AG04450 (cell line): ENCODE data around the gene DPP4. TPM values are rescaled to one million over a fixed set of nuclear protein-coding genes. Genes with fewer than 3 reads are reported as not detected.
"Not testable (repeated sequence)": the region's sequence is repeated elsewhere in the genome, so short reads cannot be mapped to it uniquely, and the experiment has no call there.

Experiments
- CTCF ChIA-PET: fragments of 300-600, 350-600 bp; formaldehyde crosslinking; extraction: SDS; loops from one replicate; lab custom pipeline; 2022; ENCODE audit warnings: antibody characterized with exemption, inconsistent platforms; lab: Charles Lee
- POLR2A ChIA-PET: fragments of 350-600 bp; formaldehyde crosslinking; extraction: SDS; loops from one replicate; lab custom pipeline; 2021; ENCODE audit warnings: antibody characterized with exemption, inconsistent platforms; lab: Yijun Ruan, JAX
- DNase-seq: peaks from one replicate; pipeline ENCODE4 v3.0.0-alpha.2; 2011; ENCODE audit warnings: low read depth, low spot score
- H3K27ac ChIP-seq: one replicate; pipeline ENCODE4 v1.5.1; 2012; ENCODE audit warnings: low read depth, low read length, control low read depth
- H3K27me3 ChIP-seq: one replicate; pipeline ENCODE4 v1.6.0; 2012; ENCODE audit warnings: low read length; ENCODE audit not compliant: control insufficient read depth, insufficient read depth
- H3K4me3 ChIP-seq: 2 replicates; pipeline ENCODE4 v1.5.1; 2011; ENCODE audit warnings: mild to moderate bottlenecking, low read depth, low read length, control low read depth
- H3K9me3 ChIP-seq: 2 replicates; pipeline ENCODE4 v1.5.1; 2012; ENCODE audit warnings: low read length; ENCODE audit not compliant: control insufficient read depth, insufficient read depth
- polyA plus RNA-seq: library from polyadenylated mRNA; depleted of rRNA; stranded (reverse); fragments of >200 nt; gene quantifications from 2 replicates; pipeline ENCODE4 v1.2.3, GENCODE V29; 2011
- TF ChIP-seq, protein P1 (sequence below): IDR thresholded peaks from 2 replicates; pipeline ENCODE4 v1.5.1; 2011; ENCODE audit warnings: low read depth, low read length, control low read depth, inconsistent platforms

The DPP4 gene
- polyA plus RNA-seq, 1 experiment: 61.0 TPM

DNA sequence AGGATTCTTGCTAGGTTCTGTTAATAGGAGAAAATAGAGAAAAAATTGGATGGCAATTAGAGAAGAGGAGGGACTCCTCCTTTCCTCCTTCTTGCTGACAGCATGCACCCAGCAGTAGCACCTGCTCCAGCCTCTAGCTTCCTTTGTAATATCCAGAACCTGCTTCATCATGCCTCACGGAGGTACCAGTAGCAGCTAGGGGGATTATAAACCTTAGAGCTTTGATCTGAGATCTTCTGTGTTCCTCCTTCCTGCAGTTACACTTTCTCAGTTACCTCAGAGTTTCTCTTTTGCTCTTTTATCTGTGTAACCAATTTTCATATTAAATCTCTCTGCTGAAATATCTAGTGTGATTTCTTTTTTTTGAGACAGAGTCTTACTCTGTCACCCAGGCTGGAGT is 16.6 kb downstream of the DPP4 start:
- ChIA-PET POLR2A (no interaction called here), CTCF (no interaction called here)
- H3K9me3 ChIP-seq: peaks cover 7% of the 10 kb centered on the region; the same call in 1 of the 2 replicates
- H3K4me3 ChIP-seq: no peak overlapping the region
- no peak for DNase-seq
- H3K27ac ChIP-seq: no peak overlapping the region
- no peaks in the 10 kb centered on the region for H3K27me3 ChIP-seq
- TF ChIP-seq, protein P1, sequence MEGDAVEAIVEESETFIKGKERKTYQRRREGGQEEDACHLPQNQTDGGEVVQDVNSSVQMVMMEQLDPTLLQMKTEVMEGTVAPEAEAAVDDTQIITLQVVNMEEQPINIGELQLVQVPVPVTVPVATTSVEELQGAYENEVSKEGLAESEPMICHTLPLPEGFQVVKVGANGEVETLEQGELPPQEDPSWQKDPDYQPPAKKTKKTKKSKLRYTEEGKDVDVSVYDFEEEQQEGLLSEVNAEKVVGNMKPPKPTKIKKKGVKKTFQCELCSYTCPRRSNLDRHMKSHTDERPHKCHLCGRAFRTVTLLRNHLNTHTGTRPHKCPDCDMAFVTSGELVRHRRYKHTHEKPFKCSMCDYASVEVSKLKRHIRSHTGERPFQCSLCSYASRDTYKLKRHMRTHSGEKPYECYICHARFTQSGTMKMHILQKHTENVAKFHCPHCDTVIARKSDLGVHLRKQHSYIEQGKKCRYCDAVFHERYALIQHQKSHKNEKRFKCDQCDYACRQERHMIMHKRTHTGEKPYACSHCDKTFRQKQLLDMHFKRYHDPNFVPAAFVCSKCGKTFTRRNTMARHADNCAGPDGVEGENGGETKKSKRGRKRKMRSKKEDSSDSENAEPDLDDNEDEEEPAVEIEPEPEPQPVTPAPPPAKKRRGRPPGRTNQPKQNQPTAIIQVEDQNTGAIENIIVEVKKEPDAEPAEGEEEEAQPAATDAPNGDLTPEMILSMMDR: no peak

DNA sequence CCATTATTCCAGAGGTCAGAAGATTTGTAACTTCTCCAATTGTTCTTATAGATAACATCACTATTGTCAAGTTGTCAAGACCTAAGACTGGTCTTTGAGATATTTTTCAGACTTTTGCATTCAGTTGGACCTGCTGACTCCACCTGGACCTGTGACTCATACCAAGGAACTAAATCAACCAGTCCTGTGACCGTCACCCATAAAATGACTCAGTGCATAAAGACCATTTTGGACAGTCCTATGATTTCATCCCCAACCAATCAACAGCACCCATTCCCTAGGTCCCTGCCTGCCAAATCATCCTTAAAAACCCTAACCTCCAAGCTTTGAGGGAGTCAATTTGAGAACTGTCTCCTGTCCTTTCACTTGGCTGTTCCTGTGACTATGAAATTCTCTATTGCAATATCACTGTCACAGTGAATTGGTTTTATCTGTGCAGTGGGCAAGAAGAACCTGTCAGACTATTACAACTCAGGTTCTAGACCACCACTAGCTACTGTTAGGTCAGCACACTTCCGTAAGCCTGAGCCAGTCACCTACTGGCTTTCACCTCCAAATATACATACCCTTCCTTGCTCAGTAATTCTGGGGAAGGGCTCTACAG is 17.1 kb downstream of the DPP4 start:
- no peak for DNase-seq
- peaks cover 7% of the 10 kb centered on the region; the same call in 1 of the 2 replicates for H3K9me3 ChIP-seq
- no peak overlapping the region for H3K4me3 ChIP-seq
- H3K27me3 ChIP-seq: no peaks in the 10 kb centered on the region
- no peak overlapping the region for H3K27ac ChIP-seq
- TF ChIP-seq, protein P1: no peak
- CTCF ChIA-PET: no interaction called here
- POLR2A ChIA-PET: no interaction called here

DNA sequence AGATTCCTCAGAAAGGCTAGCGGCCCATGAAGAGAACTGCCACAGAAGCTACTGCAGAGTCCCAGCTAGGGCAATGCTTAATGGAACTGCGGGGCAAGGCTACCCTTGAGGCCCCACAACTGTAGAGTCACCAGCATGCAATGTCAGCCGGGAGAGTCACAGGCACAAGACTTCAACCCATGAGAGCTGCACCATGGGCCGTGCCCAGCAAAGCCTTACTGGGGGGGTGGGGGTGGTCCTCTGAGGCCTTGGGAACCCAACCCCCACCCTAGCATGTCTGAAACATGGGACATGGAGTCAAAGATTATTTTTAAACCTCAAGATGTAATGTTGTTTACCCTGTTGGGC is 20.2 kb downstream of the DPP4 start:
- CTCF ChIA-PET: interaction anchor here (0.7 kb wide), 1 partner anchor 830 kb away, joined by 3 read pairs; no protein-coding TSS in a partner anchor
- TF ChIP-seq, protein P1: no peak
- Histone ChIP-seq H3K9me3 (peaks cover 7% of the 10 kb centered on the region; the same call in 1 of the 2 replicates), H3K4me3 (no peak overlapping the region), H3K27ac (no peak overlapping the region), H3K27me3 (no peaks in the 10 kb centered on the region)
- DNase-seq: no peak
- POLR2A ChIA-PET: no interaction called here

DNA sequence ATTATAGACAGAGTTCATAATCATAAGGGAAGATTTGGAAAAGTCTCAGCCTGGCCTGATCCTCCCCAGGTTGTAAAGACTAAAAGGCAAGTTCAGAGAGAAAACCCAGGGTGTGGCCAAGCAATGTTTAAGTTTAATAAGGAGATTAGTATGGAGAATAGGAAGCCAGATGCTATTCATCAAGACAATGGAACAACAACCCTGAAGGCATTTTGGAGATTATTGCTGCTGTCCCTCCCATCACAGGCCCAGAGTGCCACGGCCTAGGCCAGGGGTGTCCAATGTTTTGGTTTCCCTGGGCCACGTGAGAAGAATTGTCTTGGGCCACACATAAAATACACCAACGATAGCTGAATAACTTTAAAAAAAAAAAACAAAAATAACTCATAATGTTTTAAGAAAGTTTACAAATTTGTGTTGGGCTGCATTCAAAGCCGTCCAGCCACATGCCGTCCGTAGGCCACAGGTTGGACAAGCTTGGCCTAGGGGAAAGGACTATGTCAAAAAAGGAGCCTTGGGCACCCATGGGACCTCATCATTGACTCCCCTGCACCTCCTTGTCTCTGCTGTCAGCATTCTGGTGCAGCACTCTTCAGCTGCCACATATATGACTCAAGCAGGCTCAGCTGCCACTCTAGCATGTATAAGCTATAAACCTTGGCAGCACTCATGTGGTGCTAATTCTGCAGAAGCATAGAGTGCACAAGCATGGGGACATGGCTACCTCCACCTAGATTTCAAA is 20.8 kb downstream of the DPP4 start:
- ChIA-PET CTCF (interaction anchor here (0.7 kb wide), 1 partner anchor 830 kb away, joined by 3 read pairs; no protein-coding TSS in a partner anchor), POLR2A (no interaction called here)
- no peak for DNase-seq
- no peak overlapping the region for H3K4me3 ChIP-seq
- H3K27ac ChIP-seq: no peak overlapping the region
- TF ChIP-seq, protein P1: no peak
- peaks cover 7% of the 10 kb centered on the region; the same call in 1 of the 2 replicates for H3K9me3 ChIP-seq
- no peaks in the 10 kb centered on the region for H3K27me3 ChIP-seq

DNA sequence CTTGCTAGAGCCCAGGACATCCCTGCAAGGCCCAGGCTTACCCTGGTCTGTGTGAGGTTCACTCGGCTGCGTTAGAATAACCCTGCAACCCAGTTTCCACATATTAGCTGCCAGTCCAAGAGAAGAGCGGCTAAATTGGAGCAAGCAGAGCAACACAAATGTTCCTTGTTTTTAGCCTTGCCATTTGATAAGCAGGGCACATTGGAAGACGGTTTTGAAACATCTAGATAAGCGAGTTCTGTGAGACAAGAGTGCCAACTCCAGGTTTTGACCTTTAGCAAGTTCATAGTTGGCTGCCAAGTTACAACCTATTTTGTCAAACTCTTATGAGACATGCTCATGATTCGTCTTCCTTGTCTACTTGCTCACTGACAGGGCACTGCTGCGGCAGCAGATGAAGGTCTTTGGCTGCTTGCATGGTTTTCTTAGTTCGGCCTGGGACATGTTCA is 23.5 kb downstream of the DPP4 start:
- no peak overlapping the region for H3K4me3 ChIP-seq
- H3K9me3 ChIP-seq: no peaks in the 10 kb centered on the region
- no peaks in the 10 kb centered on the region for H3K27me3 ChIP-seq
- no peak overlapping the region for H3K27ac ChIP-seq
- CTCF ChIA-PET: no interaction called here
- DNase-seq: no peak
- TF ChIP-seq, protein P1: no peak
- POLR2A ChIA-PET: no interaction called here

DNA sequence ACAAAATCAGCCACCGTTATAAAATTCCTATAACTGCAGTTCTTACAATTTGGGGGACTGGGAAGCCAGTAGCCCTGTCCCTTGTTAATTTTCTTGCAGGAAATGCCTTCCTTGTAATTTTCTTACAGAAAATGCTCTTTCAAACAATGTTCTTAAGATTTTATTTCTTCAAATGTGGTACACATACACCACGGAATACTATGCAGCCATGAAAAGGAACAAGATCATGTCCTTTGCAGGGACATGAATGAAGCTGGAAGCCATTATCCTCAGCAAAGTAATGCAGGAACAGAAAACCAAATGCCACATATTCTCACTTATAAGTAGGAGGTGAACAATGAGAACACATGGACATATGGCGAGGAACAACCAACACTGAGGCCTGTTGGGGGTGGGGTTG is 24.9 kb downstream of the DPP4 start:
- CTCF ChIA-PET, H3K9me3 ChIP-seq, H3K27ac ChIP-seq, H3K4me3 ChIP-seq, H3K27me3 ChIP-seq, DNase-seq, POLR2A ChIA-PET: not testable (repeated sequence)
